Measurements from ENCODE around the gene RUFY4.
A peak's percentile ranks its signal among the peaks of the same experiment; 100 is the strongest.
"Not testable (repeated sequence)": the region's sequence is repeated elsewhere in the genome, so short reads cannot be mapped to it uniquely, and the experiment has no call there.

RUFY4 gene

GRCh38 chr2:218031771-218032257 lies 37.2 kb upstream of the RUFY4 start:
- no peak for DNase-seq

- DNase-seq: peak; percentile 53
These were observed 36.5 kb upstream of the RUFY4 start for GRCh38 chr2:218032336-218033171.

GRCh38 chr2:218033208-218033589 lies 35.9 kb upstream of the RUFY4 start:
- DNase-seq: no peak

GRCh38 chr2:218033590-218034496 lies 35.2 kb upstream of the RUFY4 start:
- DNase-seq: peak; percentile 55

GRCh38 chr2:218034497-218035213 lies 34.4 kb upstream of the RUFY4 start:
- DNase-seq: peak; percentile 84

- no peak for DNase-seq
These were observed 33.5 kb upstream of the RUFY4 start for GRCh38 chr2:218035463-218036100.

GRCh38 chr2:218036371-218036770 lies 32.7 kb upstream of the RUFY4 start:
- DNase-seq: peak; percentile 48

GRCh38 chr2:218039171-218039570 lies 29.9 kb upstream of the RUFY4 start:
- DNase-seq: no peak

- DNase-seq: no peak
These were observed 28.2 kb upstream of the RUFY4 start for GRCh38 chr2:218040883-218041282.

GRCh38 chr2:218041302-218042168 lies 27.5 kb upstream of the RUFY4 start:
- DNase-seq: no peak

GRCh38 chr2:218043100-218043499 lies 26.0 kb upstream of the RUFY4 start:
- no peak for DNase-seq

- no peak for DNase-seq
These were observed 25.3 kb upstream of the RUFY4 start for GRCh38 chr2:218043701-218044109.

- DNase-seq: not testable (repeated sequence)
These were observed 24.5 kb upstream of the RUFY4 start for GRCh38 chr2:218044599-218044998.

GRCh38 chr2:218046238-218046637 lies 22.8 kb upstream of the RUFY4 start:
- DNase-seq: peak; percentile 25

- peak; percentile 49 for DNase-seq
These were observed 21.4 kb upstream of the RUFY4 start for GRCh38 chr2:218047536-218048225.

GRCh38 chr2:218051903-218052302 lies 17.1 kb upstream of the RUFY4 start:
- no peak for DNase-seq

GRCh38 chr2:218059289-218059688 lies 9.8 kb upstream of the RUFY4 start:
- DNase-seq: no peak

- no peak for DNase-seq
These were observed 8.9 kb upstream of the RUFY4 start for GRCh38 chr2:218060118-218060517.

GRCh38 chr2:218060950-218061660 lies 7.9 kb upstream of the RUFY4 start:
- DNase-seq: no peak

GRCh38 chr2:218063486-218063885 lies 5.6 kb upstream of the RUFY4 start:
- peak; percentile 50 for DNase-seq

All from hematopoietic multipotent progenitor cell treated with erythropoietin and hydrocortisone succinate and interleukin-3 and kit ligand, for 4 days (in vitro differentiated cells).